ENCODE results near the gene GBF1.

GBF1 gene

GRCh38 chr10:102262744-102263370 is 17.5 kb downstream of the GBF1 start:
- Mint-ChIP-seq H3K4me3 (no peak overlapping the region), H3K9me3 (no peaks in the 10 kb centered on the region), H3K36me3 (ENCODE audit: insufficient read depth) (peaks cover 46% of the 10 kb centered on the region), H3K4me1 (ENCODE audit: low read depth in 2 of 2) (peaks cover 17 to 61% of the 10 kb centered on the region in 2 donors), H3K27me3 (no peaks in the 10 kb centered on the region), H3K27ac (no peak overlapping the region)
- no peak for ATAC-seq (replicated peaks)
- DNase-seq, result no peak

GRCh38 chr10:102264371-102264770 is 19.0 kb downstream of the GBF1 start:
- DNase-seq (no peak), ATAC-seq (replicated peaks) (no peak)
- H3K27me3 Mint-ChIP-seq, result no peaks in the 10 kb centered on the region
- H3K27ac Mint-ChIP-seq, result peak overlapping the region in 1 of 2 donors; percentile 61
- H3K4me3 Mint-ChIP-seq, result no peak overlapping the region
- no peaks in the 10 kb centered on the region for H3K9me3 Mint-ChIP-seq
- peaks cover 34% of the 10 kb centered on the region for H3K36me3 Mint-ChIP-seq (ENCODE audit: insufficient read depth)
- H3K4me1 Mint-ChIP-seq (ENCODE audit: low read depth in 2 of 2), result peaks cover 28 to 68% of the 10 kb centered on the region in 2 donors

GRCh38 chr10:102266670-102267069 is 21.3 kb downstream of the GBF1 start:
- Mint-ChIP-seq H3K4me3 (no peak overlapping the region), H3K36me3 (ENCODE audit: insufficient read depth) (peaks cover 12% of the 10 kb centered on the region), H3K27ac (peak overlapping the region; percentile 57 to 75), H3K9me3 (no peaks in the 10 kb centered on the region), H3K27me3 (no peaks in the 10 kb centered on the region), H3K4me1 (ENCODE audit: low read depth in 2 of 2) (peaks cover 26 to 71% of the 10 kb centered on the region in 2 donors)
- ATAC-seq (replicated peaks), result no peak
- no peak for DNase-seq

- peaks cover 28 to 64% of the 10 kb centered on the region in 2 donors for H3K4me1 Mint-ChIP-seq (ENCODE audit: low read depth in 2 of 2)
- no peak for DNase-seq
- H3K9me3 Mint-ChIP-seq, result no peaks in the 10 kb centered on the region
- peak overlapping the region; percentile 12 to 75 for H3K27ac Mint-ChIP-seq
- no peak for ATAC-seq (replicated peaks)
- H3K4me3 Mint-ChIP-seq, result no peak overlapping the region
- H3K36me3 Mint-ChIP-seq (ENCODE audit: insufficient read depth), result peaks cover 9% of the 10 kb centered on the region
- H3K27me3 Mint-ChIP-seq, result no peaks in the 10 kb centered on the region
Measured at GRCh38 chr10:102267748-102268147, 22.4 kb downstream of the GBF1 start.

GRCh38 chr10:102268375-102268888 is 23.1 kb downstream of the GBF1 start:
- DNase-seq, result no peak
- no peak for ATAC-seq (replicated peaks)
- H3K27ac Mint-ChIP-seq, result peak overlapping the region; percentile 12 to 75
- peaks cover 5% of the 10 kb centered on the region for H3K36me3 Mint-ChIP-seq (ENCODE audit: insufficient read depth)
- H3K4me3 Mint-ChIP-seq, result no peak overlapping the region
- no peaks in the 10 kb centered on the region for H3K27me3 Mint-ChIP-seq
- peaks cover 24 to 60% of the 10 kb centered on the region in 2 donors for H3K4me1 Mint-ChIP-seq (ENCODE audit: low read depth in 2 of 2)
- no peaks in the 10 kb centered on the region for H3K9me3 Mint-ChIP-seq

- Mint-ChIP-seq H3K4me1 (ENCODE audit: low read depth in 2 of 2) (peaks cover 25 to 58% of the 10 kb centered on the region in 2 donors), H3K27ac (peak overlapping the region; percentile 12 to 75), H3K4me3 (no peak overlapping the region), H3K9me3 (no peaks in the 10 kb centered on the region), H3K36me3 (ENCODE audit: insufficient read depth) (peaks cover 5% of the 10 kb centered on the region), H3K27me3 (no peaks in the 10 kb centered on the region)
- ATAC-seq (replicated peaks), result no peak
- no peak for DNase-seq
Measured at GRCh38 chr10:102269017-102269416, 23.7 kb downstream of the GBF1 start.

GRCh38 chr10:102274062-102274461 is 28.7 kb downstream of the GBF1 start:
- Mint-ChIP-seq H3K4me3 (no peak overlapping the region), H3K36me3 (ENCODE audit: insufficient read depth) (peaks cover 22% of the 10 kb centered on the region), H3K4me1 (ENCODE audit: low read depth in 2 of 2) (peaks cover 11 to 24% of the 10 kb centered on the region in 2 donors), H3K27ac (no peak overlapping the region), H3K9me3 (no peaks in the 10 kb centered on the region), H3K27me3 (no peaks in the 10 kb centered on the region)
- DNase-seq, result no peak
- ATAC-seq (replicated peaks), result no peak

- H3K27me3 Mint-ChIP-seq, result no peaks in the 10 kb centered on the region
- peaks cover 28% of the 10 kb centered on the region for H3K36me3 Mint-ChIP-seq (ENCODE audit: insufficient read depth)
- DNase-seq (no peak), ATAC-seq (replicated peaks) (no peak)
- H3K4me1 Mint-ChIP-seq (ENCODE audit: low read depth in 2 of 2), result peaks cover 12 to 28% of the 10 kb centered on the region in 2 donors
- H3K27ac Mint-ChIP-seq, result no peak overlapping the region
- H3K9me3 Mint-ChIP-seq, result no peaks in the 10 kb centered on the region
- no peak overlapping the region for H3K4me3 Mint-ChIP-seq
Measured at GRCh38 chr10:102275343-102275742, 30.0 kb downstream of the GBF1 start.

- Mint-ChIP-seq H3K4me1 (ENCODE audit: low read depth in 2 of 2) (peaks cover 24 to 35% of the 10 kb centered on the region in 2 donors), H3K27ac (no peak overlapping the region), H3K4me3 (no peak overlapping the region), H3K36me3 (ENCODE audit: insufficient read depth) (peaks cover 34% of the 10 kb centered on the region), H3K9me3 (no peaks in the 10 kb centered on the region), H3K27me3 (no peaks in the 10 kb centered on the region)
- DNase-seq (no peak), ATAC-seq (replicated peaks) (no peak)
Measured at GRCh38 chr10:102279104-102279503, 33.8 kb downstream of the GBF1 start.

- H3K9me3 Mint-ChIP-seq, result no peaks in the 10 kb centered on the region
- peaks cover 35% of the 10 kb centered on the region for H3K36me3 Mint-ChIP-seq (ENCODE audit: insufficient read depth)
- no peak overlapping the region for H3K4me3 Mint-ChIP-seq
- ATAC-seq (replicated peaks), result no peak
- peaks cover 22 to 43% of the 10 kb centered on the region in 2 donors for H3K4me1 Mint-ChIP-seq (ENCODE audit: low read depth in 2 of 2)
- peak overlapping the region; percentile 28 to 70 for H3K27ac Mint-ChIP-seq
- no peaks in the 10 kb centered on the region for H3K27me3 Mint-ChIP-seq
- no peak for DNase-seq
Measured at GRCh38 chr10:102280397-102281101, 35.2 kb downstream of the GBF1 start.

- no peaks in the 10 kb centered on the region for H3K27me3 Mint-ChIP-seq
- DNase-seq (no peak), ATAC-seq (replicated peaks) (no peak)
- peak overlapping the region in 1 of 2 donors; percentile 28 for H3K27ac Mint-ChIP-seq
- peaks cover 25 to 48% of the 10 kb centered on the region in 2 donors for H3K4me1 Mint-ChIP-seq (ENCODE audit: low read depth in 2 of 2)
- peaks cover 35% of the 10 kb centered on the region for H3K36me3 Mint-ChIP-seq (ENCODE audit: insufficient read depth)
- no peak overlapping the region for H3K4me3 Mint-ChIP-seq
- H3K9me3 Mint-ChIP-seq, result no peaks in the 10 kb centered on the region
Measured at GRCh38 chr10:102281102-102281487, 35.8 kb downstream of the GBF1 start.

GRCh38 chr10:102283488-102283887 is 38.2 kb downstream of the GBF1 start:
- Mint-ChIP-seq H3K4me3 (no peak overlapping the region), H3K9me3 (no peaks in the 10 kb centered on the region), H3K4me1 (ENCODE audit: low read depth in 2 of 2) (peaks cover 27 to 48% of the 10 kb centered on the region in 2 donors), H3K27ac (peak overlapping the region in 1 of 2 donors; percentile 67), H3K36me3 (ENCODE audit: insufficient read depth) (peaks cover 24% of the 10 kb centered on the region), H3K27me3 (no peaks in the 10 kb centered on the region)
- no peak for ATAC-seq (replicated peaks)
- DNase-seq, result no peak

GRCh38 chr10:102283890-102284289 is 38.6 kb downstream of the GBF1 start:
- DNase-seq (no peak), ATAC-seq (replicated peaks) (no peak)
- Mint-ChIP-seq H3K4me3 (no peak overlapping the region), H3K27me3 (no peaks in the 10 kb centered on the region), H3K27ac (peak overlapping the region in 1 of 2 donors; percentile 67), H3K9me3 (no peaks in the 10 kb centered on the region), H3K4me1 (ENCODE audit: low read depth in 2 of 2) (peaks cover 27 to 45% of the 10 kb centered on the region in 2 donors), H3K36me3 (ENCODE audit: insufficient read depth) (peaks cover 24% of the 10 kb centered on the region)

- Mint-ChIP-seq H3K36me3 (ENCODE audit: insufficient read depth) (peaks cover 24% of the 10 kb centered on the region), H3K4me3 (no peak overlapping the region), H3K9me3 (no peaks in the 10 kb centered on the region), H3K27me3 (no peaks in the 10 kb centered on the region), H3K4me1 (ENCODE audit: low read depth in 2 of 2) (peaks cover 27 to 49% of the 10 kb centered on the region in 2 donors), H3K27ac (peak overlapping the region; percentile 4 to 15)
- DNase-seq, result no peak
- ATAC-seq (replicated peaks), result no peak
Measured at GRCh38 chr10:102284531-102284930, 39.2 kb downstream of the GBF1 start.

Measured in effector memory CD8-positive, alpha-beta T cell (primary cell).